Astrocyte (in vitro differentiated cells and primary cell): ENCODE measurements around the gene C12orf50. TPM values are rescaled to one million over a fixed set of nuclear protein-coding genes. Genes with fewer than 3 reads are reported as not detected.

Experiments
- DNase-seq: peaks from one replicate; pipeline ENCODE4 v3.0.0-alpha.2; 2010; ENCODE audit warnings: low read depth
- FAIRE-seq: peaks from 2 replicates; lab custom pipeline; 2011; peaks lifted over from hg19 to GRCh38; lab: Jason Lieb, UNC
- H2AFZ ChIP-seq: 2 replicates; pipeline ENCODE4 v1.6.0; 2012; ENCODE audit warnings: low read depth, low read length, inconsistent platforms
- H3K27ac ChIP-seq: 2 replicates; pipeline ENCODE4 v1.5.1; 2011; ENCODE audit warnings: low read depth, low read length, inconsistent platforms
- H3K27me3 ChIP-seq: 2 replicates; pipeline ENCODE4 v1.6.0; 2011; ENCODE audit warnings: low read length, inconsistent platforms; ENCODE audit not compliant: insufficient read depth
- H3K36me3 ChIP-seq: 2 replicates; pipeline ENCODE4 v1.5.1; 2011; ENCODE audit warnings: low read length, inconsistent platforms; ENCODE audit not compliant: insufficient read depth
- H3K4me1 ChIP-seq: 2 replicates; pipeline ENCODE4 v1.5.1; 2011; ENCODE audit warnings: low read length, inconsistent platforms; ENCODE audit not compliant: insufficient read depth
- H3K4me2 ChIP-seq: 2 replicates; pipeline ENCODE4 v1.6.0; 2012; ENCODE audit warnings: low read length, inconsistent platforms
- H3K4me3 ChIP-seq: 2 replicates; pipeline ENCODE4 v1.5.1; 2011; ENCODE audit warnings: low read depth, mild to moderate bottlenecking, low read length, inconsistent platforms; ENCODE audit not compliant: insufficient read depth
- H3K79me2 ChIP-seq: 2 replicates; pipeline ENCODE4 v1.6.0; 2012; ENCODE audit warnings: mild to moderate bottlenecking, low read length, inconsistent platforms; ENCODE audit not compliant: insufficient read depth
- H3K9ac ChIP-seq: 2 replicates; pipeline ENCODE4 v1.6.0; 2012; ENCODE audit warnings: mild to moderate bottlenecking, low read length, inconsistent platforms
- H3K9me3 ChIP-seq: 2 replicates; pipeline ENCODE4 v1.5.1; 2012; ENCODE audit warnings: low read depth, mild to moderate bottlenecking, low read length, inconsistent platforms; ENCODE audit not compliant: insufficient read depth
- H4K20me1 ChIP-seq: 2 replicates; pipeline ENCODE4 v1.6.0; 2012; ENCODE audit warnings: low read length, inconsistent platforms; ENCODE audit not compliant: insufficient read depth
- H3K27ac Mint-ChIP-seq: one replicate; pipeline ENCODE4 v1.8.0; 2021; ENCODE audit warnings: mild to moderate bottlenecking, mixed read lengths; ENCODE audit not compliant: unreplicated experiment
- H3K27me3 Mint-ChIP-seq: one replicate; pipeline ENCODE4 v1.8.0; 2021; ENCODE audit warnings: low read depth, mixed read lengths; ENCODE audit not compliant: unreplicated experiment
- H3K36me3 Mint-ChIP-seq: one replicate; pipeline ENCODE4 v1.8.0; 2021; ENCODE audit warnings: low read depth, mixed read lengths; ENCODE audit not compliant: unreplicated experiment
- H3K4me1 Mint-ChIP-seq: one replicate; pipeline ENCODE4 v1.8.0; 2021; ENCODE audit warnings: low read depth, mixed read lengths; ENCODE audit not compliant: unreplicated experiment
- H3K4me3 Mint-ChIP-seq: one replicate; pipeline ENCODE4 v1.8.0; 2021; ENCODE audit warnings: mild to moderate bottlenecking, moderate library complexity, mixed read lengths; ENCODE audit not compliant: unreplicated experiment
- H3K9me3 Mint-ChIP-seq: one replicate; pipeline ENCODE4 v1.8.0; 2021; ENCODE audit warnings: mild to moderate bottlenecking, mixed read lengths; ENCODE audit not compliant: unreplicated experiment
- CTCF ChIP-seq: IDR thresholded peaks from 2 replicates; pipeline ENCODE4 v1.5.1; 2011; ENCODE audit warnings: low read depth, mild to moderate bottlenecking, inconsistent platforms, low read length, moderate library complexity; ENCODE audit not compliant: insufficient read depth
- EZH2 ChIP-seq: IDR thresholded peaks from 2 replicates; pipeline ENCODE4 v1.6.1; 2012; ENCODE audit warnings: mild to moderate bottlenecking, low read length, inconsistent platforms; ENCODE audit not compliant: insufficient read depth
- total RNA-seq: library from RNA; stranded (reverse); gene quantifications from 2 replicates; pipeline ENCODE4 v1.2.1, GENCODE V29; 2021

Gene C12orf50
- total RNA-seq, 1 donor from 2014 or later = not detected

- Histone ChIP-seq H3K4me3 (no peak overlapping the region), H3K4me2 (no peak overlapping the region), H4K20me1 (no peaks in the 10 kb centered on the region), H3K36me3 (no peaks in the 10 kb centered on the region), H3K27ac (no peak overlapping the region), H3K9me3 (no peaks in the 10 kb centered on the region), H2AFZ (no peak overlapping the region), H3K27me3 (no peaks in the 10 kb centered on the region), H3K9ac (no peak overlapping the region), H3K79me2 (no peaks in the 10 kb centered on the region), H3K4me1 (peaks cover 11% of the 10 kb centered on the region)
- H3K9me3 Mint-ChIP-seq = no peaks in the 10 kb centered on the region
- no peaks in the 10 kb centered on the region for H3K36me3 Mint-ChIP-seq
- H3K27me3 Mint-ChIP-seq = no peaks in the 10 kb centered on the region
- TF ChIP-seq EZH2 = no peak
- no peak for TF ChIP-seq CTCF
- FAIRE-seq (no peak), DNase-seq (no peak)
- H3K27ac Mint-ChIP-seq = no peak overlapping the region
- H3K4me1 Mint-ChIP-seq = peaks cover 16% of the 10 kb centered on the region
- H3K4me3 Mint-ChIP-seq = no peak overlapping the region
Measured at GRCh38 chr12:87985069-87985675, 44.0 kb downstream of the C12orf50 start.

GRCh38 chr12:87982208-87982607 is 47.0 kb downstream of the C12orf50 start:
- Histone ChIP-seq H3K9ac (no peak overlapping the region), H2AFZ (no peak overlapping the region), H3K4me3 (no peak overlapping the region), H3K27ac (no peak overlapping the region), H3K4me2 (peak overlapping the region; percentile 55), H3K27me3 (no peaks in the 10 kb centered on the region), H3K4me1 (peaks cover 11% of the 10 kb centered on the region), H3K36me3 (no peaks in the 10 kb centered on the region), H3K9me3 (no peaks in the 10 kb centered on the region), H3K79me2 (no peaks in the 10 kb centered on the region), H4K20me1 (no peaks in the 10 kb centered on the region)
- no peak overlapping the region for H3K4me3 Mint-ChIP-seq
- TF ChIP-seq EZH2 = no peak
- TF ChIP-seq CTCF = no peak
- FAIRE-seq (no peak), DNase-seq (peak; percentile 56)
- H3K4me1 Mint-ChIP-seq = peaks cover 16% of the 10 kb centered on the region
- H3K36me3 Mint-ChIP-seq = no peaks in the 10 kb centered on the region
- H3K27me3 Mint-ChIP-seq = no peaks in the 10 kb centered on the region
- peak overlapping the region; percentile 90 for H3K27ac Mint-ChIP-seq
- no peaks in the 10 kb centered on the region for H3K9me3 Mint-ChIP-seq

GRCh38 chr12:87981495-87981894 is 47.7 kb downstream of the C12orf50 start:
- peak overlapping the region; percentile 75 for H3K27ac Mint-ChIP-seq
- Histone ChIP-seq H3K4me2 (peak overlapping the region; percentile 55), H3K9ac (no peak overlapping the region), H2AFZ (no peak overlapping the region), H3K27me3 (no peaks in the 10 kb centered on the region), H3K79me2 (no peaks in the 10 kb centered on the region), H3K4me1 (peaks cover 11% of the 10 kb centered on the region), H4K20me1 (no peaks in the 10 kb centered on the region), H3K9me3 (no peaks in the 10 kb centered on the region), H3K36me3 (no peaks in the 10 kb centered on the region), H3K27ac (no peak overlapping the region), H3K4me3 (no peak overlapping the region)
- H3K9me3 Mint-ChIP-seq = peaks cover 4% of the 10 kb centered on the region
- H3K4me3 Mint-ChIP-seq = no peak overlapping the region
- FAIRE-seq (no peak), DNase-seq (peak; percentile 83)
- no peaks in the 10 kb centered on the region for H3K27me3 Mint-ChIP-seq
- TF ChIP-seq EZH2 (no peak), CTCF (no peak)
- no peaks in the 10 kb centered on the region for H3K36me3 Mint-ChIP-seq
- H3K4me1 Mint-ChIP-seq = peaks cover 16% of the 10 kb centered on the region
